ENCODE measurements around the gene IGSF9B.

Gene IGSF9B

DNA sequence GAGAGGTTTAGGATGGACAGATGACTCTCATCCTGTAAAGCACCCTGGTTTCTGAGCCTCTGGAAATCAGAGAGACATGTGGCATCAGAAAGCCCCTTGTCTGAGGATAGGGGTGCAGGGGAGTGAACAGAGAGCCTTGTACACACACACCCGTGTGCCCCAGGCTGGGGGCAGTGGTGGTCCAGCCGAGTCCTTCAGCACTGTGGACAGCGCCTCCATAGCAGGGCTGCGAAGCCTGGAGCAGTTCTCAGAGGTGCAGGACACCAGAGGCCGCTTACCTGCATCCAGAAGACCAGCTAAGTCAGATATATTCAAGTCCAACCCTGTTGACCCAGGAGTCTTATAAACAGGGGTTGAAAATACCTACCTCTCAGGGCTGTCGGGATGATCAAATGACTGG lies 11.5 kb upstream of the IGSF9B start:
- Histone ChIP-seq H3K27me3 (ENCODE audit: control insufficient read depth in 1 of 2, insufficient read depth in 2 of 2, low read length in 2 of 2) (peaks cover 0 to 4% of the 10 kb centered on the region in 2 donors), H3K4me1 (ENCODE audit: insufficient read depth, low read length) (peaks cover 26% of the 10 kb centered on the region), H3K9me3 (ENCODE audit: low read length) (no peaks in the 10 kb centered on the region), H3K36me3 (ENCODE audit: insufficient read depth, low read length) (no peaks in the 10 kb centered on the region), H3K9ac (ENCODE audit: low read length) (no peak overlapping the region), H3K4me3 (ENCODE audit: low read depth in 1 of 2, low read length in 2 of 2) (no peak overlapping the region), H3K27ac (ENCODE audit: low read depth, low read length) (no peak overlapping the region)

DNA sequence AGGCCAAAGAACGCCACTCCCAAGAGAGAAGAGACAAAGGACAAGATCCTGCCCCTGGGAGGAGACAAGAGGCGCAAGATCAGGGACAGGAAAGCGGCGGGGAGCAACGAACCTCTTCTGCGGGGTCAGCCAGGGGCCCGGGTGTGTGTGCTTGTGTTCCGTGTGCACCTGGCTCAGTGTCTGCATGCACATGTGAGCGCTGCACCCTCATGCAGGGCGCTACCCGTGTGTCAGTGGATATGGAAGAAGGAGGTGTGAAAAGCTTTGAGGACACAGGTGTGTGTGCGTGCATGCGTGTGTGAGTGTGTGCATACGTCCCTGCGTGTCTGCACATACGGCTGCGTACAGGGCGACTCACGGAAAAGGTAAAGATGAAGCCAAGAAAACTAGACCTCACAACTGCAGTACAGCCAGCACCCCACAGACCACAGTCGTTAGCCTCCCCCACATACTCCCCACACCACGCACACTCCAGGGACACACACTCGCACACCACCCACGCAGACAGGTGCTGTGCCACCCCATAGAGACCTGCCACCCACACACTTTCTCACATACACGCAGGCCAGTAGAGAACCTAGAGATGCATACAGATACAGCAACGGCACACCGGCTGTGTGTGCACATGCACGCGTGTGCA lies 11.0 kb upstream of the IGSF9B start:
- no peak overlapping the region for H3K9ac ChIP-seq (ENCODE audit: low read length)
- H3K4me3 ChIP-seq (ENCODE audit: low read depth in 1 of 2, low read length in 2 of 2): peak overlapping the region in 1 of 2 donors; percentile 47
- no peaks in the 10 kb centered on the region for H3K36me3 ChIP-seq (ENCODE audit: insufficient read depth, low read length)
- H3K9me3 ChIP-seq (ENCODE audit: low read length): no peaks in the 10 kb centered on the region
- H3K27ac ChIP-seq (ENCODE audit: low read depth, low read length): no peak overlapping the region
- peaks cover 0 to 4% of the 10 kb centered on the region in 2 donors for H3K27me3 ChIP-seq (ENCODE audit: control insufficient read depth in 1 of 2, insufficient read depth in 2 of 2, low read length in 2 of 2)
- peaks cover 26% of the 10 kb centered on the region for H3K4me1 ChIP-seq (ENCODE audit: insufficient read depth, low read length)

DNA sequence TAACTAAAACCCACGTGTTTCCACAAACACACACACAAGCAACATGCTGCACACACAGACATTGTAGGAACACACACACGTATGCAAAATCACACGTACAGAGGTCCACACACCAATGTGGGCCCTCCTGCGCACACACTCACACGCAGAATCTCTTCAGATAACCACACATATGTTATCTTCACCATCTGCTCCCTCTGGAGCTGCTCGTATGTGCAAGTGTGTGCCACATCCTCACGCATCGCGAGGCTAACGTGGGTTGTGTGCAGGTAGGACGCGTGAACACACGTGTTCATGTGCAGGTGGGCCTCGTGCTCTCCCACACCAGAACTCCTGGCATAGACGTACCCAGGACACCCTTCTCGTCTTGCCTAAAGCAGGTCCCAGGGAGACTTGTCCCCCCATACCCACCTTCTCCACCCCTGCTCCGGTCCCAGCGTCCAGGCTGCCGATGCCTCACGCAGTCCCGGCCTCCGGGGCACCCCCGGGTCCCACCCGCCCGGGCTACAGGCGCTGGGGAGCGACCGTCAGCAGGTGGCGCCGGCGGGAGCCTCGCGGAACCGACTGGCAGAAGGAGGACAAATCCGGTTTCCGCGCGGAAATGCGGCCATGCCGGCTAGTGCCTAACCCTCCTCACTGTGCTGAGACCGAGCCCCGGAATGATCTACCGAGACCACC lies 10.3 kb upstream of the IGSF9B start:
- Histone ChIP-seq H3K4me3 (ENCODE audit: low read depth in 1 of 2, low read length in 2 of 2) (peak overlapping the region in 1 of 2 donors; percentile 47), H3K27ac (ENCODE audit: low read depth, low read length) (no peak overlapping the region)

DNA sequence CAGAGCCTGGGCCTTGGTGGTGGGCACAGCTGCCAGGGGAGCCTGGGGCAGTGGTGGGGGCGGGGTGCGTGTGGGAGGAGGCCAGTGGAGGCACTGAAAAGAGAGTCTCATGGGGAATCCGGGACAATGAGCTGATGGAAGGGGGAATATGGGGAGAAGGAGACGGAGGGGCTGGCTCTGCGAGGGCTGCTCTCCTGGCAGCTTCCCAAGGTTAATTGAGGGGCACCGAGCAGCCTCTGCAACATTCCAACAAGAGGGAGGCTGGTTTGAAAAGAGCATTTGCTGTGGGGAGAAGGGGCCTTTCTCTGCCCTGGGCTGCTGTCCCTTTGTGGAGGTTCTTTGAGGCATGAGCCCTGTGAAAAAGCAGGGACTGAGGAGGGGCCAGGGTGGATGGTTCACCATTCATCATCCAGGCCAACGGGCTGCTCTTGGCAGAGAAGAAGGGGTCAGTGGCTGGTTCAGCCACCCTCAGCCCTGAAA lies 9.4 kb upstream of the IGSF9B start:
- no peak overlapping the region for H3K9ac ChIP-seq (ENCODE audit: low read length)
- H3K9me3 ChIP-seq (ENCODE audit: low read length): no peaks in the 10 kb centered on the region
- no peak overlapping the region for H3K4me3 ChIP-seq (ENCODE audit: low read depth in 1 of 2, low read length in 2 of 2)
- H3K27ac ChIP-seq (ENCODE audit: low read depth, low read length): peak overlapping the region; percentile 4
- peaks cover 0 to 4% of the 10 kb centered on the region in 2 donors for H3K27me3 ChIP-seq (ENCODE audit: control insufficient read depth in 1 of 2, insufficient read depth in 2 of 2, low read length in 2 of 2)
- H3K4me1 ChIP-seq (ENCODE audit: insufficient read depth, low read length): peaks cover 26% of the 10 kb centered on the region
- H3K36me3 ChIP-seq (ENCODE audit: insufficient read depth, low read length): no peaks in the 10 kb centered on the region

More for the DNA sequence above, 10.3 kb upstream of the IGSF9B start:
- Histone ChIP-seq H3K9ac (ENCODE audit: low read length) (no peak overlapping the region), H3K4me1 (ENCODE audit: insufficient read depth, low read length) (peaks cover 26% of the 10 kb centered on the region), H3K27me3 (ENCODE audit: control insufficient read depth in 1 of 2, insufficient read depth in 2 of 2, low read length in 2 of 2) (peaks cover 0 to 4% of the 10 kb centered on the region in 2 donors), H3K9me3 (ENCODE audit: low read length) (no peaks in the 10 kb centered on the region), H3K36me3 (ENCODE audit: insufficient read depth, low read length) (no peaks in the 10 kb centered on the region)

DNA sequence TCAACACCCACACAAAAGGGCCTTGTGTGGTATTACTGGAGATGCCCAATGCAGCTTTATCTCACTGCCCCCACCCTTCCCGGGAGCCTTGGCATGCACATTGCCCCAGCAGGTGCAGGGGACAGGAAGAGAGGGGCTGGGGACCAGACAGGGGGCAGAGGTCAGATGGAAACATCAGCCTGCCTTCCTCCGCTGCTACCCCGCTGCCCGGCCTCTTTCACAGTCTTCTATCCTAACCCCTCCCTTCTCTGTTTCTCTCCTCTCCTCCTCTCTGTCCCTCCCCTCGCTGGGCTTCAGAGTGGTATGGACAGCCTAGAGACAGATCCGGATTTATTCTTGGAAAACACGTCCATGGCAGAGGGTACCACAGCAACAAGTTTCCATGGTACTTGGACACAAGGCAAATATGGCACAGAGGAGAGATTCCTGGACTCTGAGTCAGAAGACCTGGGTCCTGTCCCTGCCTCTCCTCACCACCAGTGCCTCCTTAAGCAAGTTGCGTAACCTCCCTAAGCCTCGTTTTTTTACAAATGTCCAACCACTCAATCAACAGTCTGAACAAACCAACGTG lies 8.3 kb upstream of the IGSF9B start:
- H3K9me3 ChIP-seq (ENCODE audit: low read length): no peaks in the 10 kb centered on the region
- H3K9ac ChIP-seq (ENCODE audit: low read length): no peak overlapping the region
- H3K27ac ChIP-seq (ENCODE audit: low read depth, low read length): no peak overlapping the region
- H3K27me3 ChIP-seq (ENCODE audit: control insufficient read depth in 1 of 2, insufficient read depth in 2 of 2, low read length in 2 of 2): peaks cover 0 to 4% of the 10 kb centered on the region in 2 donors
- no peaks in the 10 kb centered on the region for H3K36me3 ChIP-seq (ENCODE audit: insufficient read depth, low read length)
- H3K4me1 ChIP-seq (ENCODE audit: insufficient read depth, low read length): peaks cover 26% of the 10 kb centered on the region
- H3K4me3 ChIP-seq (ENCODE audit: low read depth in 1 of 2, low read length in 2 of 2): no peak overlapping the region

DNA sequence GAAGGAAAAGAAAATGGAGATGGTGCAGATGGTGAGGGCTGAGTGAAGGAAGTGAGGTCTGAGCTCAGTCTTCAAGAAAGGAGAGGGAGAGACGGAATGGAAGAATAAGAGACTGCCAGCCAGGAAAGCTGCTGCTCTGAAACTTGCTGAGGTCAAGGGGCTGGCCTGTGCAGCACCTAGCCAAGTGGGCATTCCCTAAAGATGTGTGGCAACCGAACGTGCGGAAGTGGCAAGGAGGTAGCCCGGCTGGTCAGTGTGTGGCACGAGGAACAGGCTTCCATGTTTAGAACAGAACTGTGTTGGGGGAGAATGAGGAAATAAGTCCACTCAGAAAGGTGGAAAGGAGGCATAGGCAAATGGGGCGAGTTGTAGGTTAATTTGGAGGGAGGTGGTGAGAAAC lies 7.6 kb upstream of the IGSF9B start:
- H3K9me3 ChIP-seq (ENCODE audit: low read length): no peaks in the 10 kb centered on the region
- no peak overlapping the region for H3K27ac ChIP-seq (ENCODE audit: low read depth, low read length)
- H3K4me3 ChIP-seq (ENCODE audit: low read depth in 1 of 2, low read length in 2 of 2): no peak overlapping the region
- peaks cover 26% of the 10 kb centered on the region for H3K4me1 ChIP-seq (ENCODE audit: insufficient read depth, low read length)
- no peaks in the 10 kb centered on the region for H3K27me3 ChIP-seq (ENCODE audit: control insufficient read depth in 1 of 2, insufficient read depth in 2 of 2, low read length in 2 of 2)
- H3K9ac ChIP-seq (ENCODE audit: low read length): no peak overlapping the region
- no peaks in the 10 kb centered on the region for H3K36me3 ChIP-seq (ENCODE audit: insufficient read depth, low read length)

DNA sequence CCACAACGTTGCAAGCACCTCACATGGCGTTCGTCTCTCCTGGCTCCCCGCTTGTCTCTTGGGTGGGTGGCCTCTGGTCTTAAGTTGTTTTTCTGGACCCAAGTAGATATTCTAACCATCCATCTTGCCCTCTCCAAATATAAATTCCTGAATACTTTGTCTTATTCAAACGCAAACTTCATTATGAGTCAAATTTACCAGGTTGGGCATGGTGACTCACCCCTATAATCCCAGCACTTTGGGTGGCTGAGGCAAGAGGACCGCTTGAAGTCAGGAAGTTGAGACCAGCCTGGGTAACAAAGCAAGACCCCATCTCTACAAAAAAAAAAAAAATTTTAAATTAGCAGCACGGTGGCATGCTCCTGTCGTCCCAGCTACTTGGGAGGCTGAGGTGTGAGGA lies 5.1 kb upstream of the IGSF9B start:
- Histone ChIP-seq H3K27ac (ENCODE audit: low read depth, low read length) (no peak overlapping the region), H3K9ac (ENCODE audit: low read length) (no peak overlapping the region), H3K4me1 (ENCODE audit: insufficient read depth, low read length) (peaks cover 35% of the 10 kb centered on the region), H3K27me3 (ENCODE audit: control insufficient read depth in 1 of 2, insufficient read depth in 2 of 2, low read length in 2 of 2) (no peaks in the 10 kb centered on the region), H3K4me3 (ENCODE audit: low read depth in 1 of 2, low read length in 2 of 2) (no peak overlapping the region), H3K9me3 (ENCODE audit: low read length) (no peaks in the 10 kb centered on the region), H3K36me3 (ENCODE audit: insufficient read depth, low read length) (no peaks in the 10 kb centered on the region)

DNA sequence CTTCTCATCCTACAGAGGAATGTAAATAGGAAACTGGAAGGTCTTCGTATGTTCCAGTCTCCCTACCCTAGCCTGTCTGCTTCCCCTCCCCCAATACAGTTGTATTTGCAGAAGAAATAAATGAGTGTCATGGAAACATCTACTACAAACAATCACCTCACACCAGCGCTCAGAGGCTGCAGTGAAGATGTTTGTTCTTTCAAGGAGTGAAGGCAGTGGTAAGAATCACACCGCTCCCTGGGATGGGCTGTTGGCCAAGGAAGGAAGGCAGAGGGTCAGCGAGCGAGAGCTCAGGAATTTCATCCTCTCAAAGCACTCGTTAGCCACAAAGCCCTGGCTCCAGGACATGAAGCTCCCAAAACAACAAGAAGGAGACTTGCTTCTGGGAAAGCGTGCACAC lies 1.1 kb upstream of the IGSF9B start:
- Histone ChIP-seq H3K27me3 (ENCODE audit: control insufficient read depth in 1 of 2, insufficient read depth in 2 of 2, low read length in 2 of 2) (no peaks in the 10 kb centered on the region), H3K9ac (ENCODE audit: low read length) (peak overlapping the region; percentile 14), H3K27ac (ENCODE audit: low read depth, low read length) (peak overlapping the region; percentile 50), H3K9me3 (ENCODE audit: low read length) (no peaks in the 10 kb centered on the region), H3K4me1 (ENCODE audit: insufficient read depth, low read length) (peaks cover 31% of the 10 kb centered on the region), H3K36me3 (ENCODE audit: insufficient read depth, low read length) (no peaks in the 10 kb centered on the region), H3K4me3 (ENCODE audit: low read depth in 1 of 2, low read length in 2 of 2) (peak overlapping the region in 1 of 2 donors; percentile 74)

DNA sequence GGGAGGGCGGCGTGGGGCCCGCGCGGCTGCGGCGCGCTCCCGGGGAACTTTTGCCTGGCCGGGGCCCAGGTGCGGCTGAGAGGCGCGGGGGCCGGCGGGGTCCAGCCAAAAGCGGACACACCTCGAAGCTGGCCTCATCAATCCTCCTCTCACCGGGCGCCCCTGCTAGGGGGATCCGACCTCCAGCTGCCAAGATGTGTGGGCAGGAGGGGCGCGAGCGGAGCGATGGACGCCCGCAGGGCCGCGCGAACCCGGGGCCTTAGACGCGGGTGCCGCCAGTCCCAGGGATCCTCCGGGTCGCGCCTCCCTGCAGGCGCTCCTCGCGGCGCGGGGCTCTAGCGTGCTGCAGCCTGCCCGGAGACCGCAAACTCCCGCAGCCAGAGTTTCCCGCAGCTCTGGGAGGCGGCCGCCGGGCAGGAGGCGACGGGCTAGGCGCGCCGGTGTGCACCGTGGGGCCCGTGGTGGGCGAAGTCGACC lies 785 bp downstream of the IGSF9B start:
- no peaks in the 10 kb centered on the region for H3K9me3 ChIP-seq (ENCODE audit: low read length)
- peak overlapping the region; percentile 91 for H3K27ac ChIP-seq (ENCODE audit: low read depth, low read length)
- no peak overlapping the region for H3K9ac ChIP-seq (ENCODE audit: low read length)
- H3K4me1 ChIP-seq (ENCODE audit: insufficient read depth, low read length): peaks cover 50% of the 10 kb centered on the region
- peak overlapping the region; percentile 36 to 69 for H3K4me3 ChIP-seq (ENCODE audit: low read depth in 1 of 2, low read length in 2 of 2)
- no peaks in the 10 kb centered on the region for H3K27me3 ChIP-seq (ENCODE audit: control insufficient read depth in 1 of 2, insufficient read depth in 2 of 2, low read length in 2 of 2)
- no peaks in the 10 kb centered on the region for H3K36me3 ChIP-seq (ENCODE audit: insufficient read depth, low read length)

DNA sequence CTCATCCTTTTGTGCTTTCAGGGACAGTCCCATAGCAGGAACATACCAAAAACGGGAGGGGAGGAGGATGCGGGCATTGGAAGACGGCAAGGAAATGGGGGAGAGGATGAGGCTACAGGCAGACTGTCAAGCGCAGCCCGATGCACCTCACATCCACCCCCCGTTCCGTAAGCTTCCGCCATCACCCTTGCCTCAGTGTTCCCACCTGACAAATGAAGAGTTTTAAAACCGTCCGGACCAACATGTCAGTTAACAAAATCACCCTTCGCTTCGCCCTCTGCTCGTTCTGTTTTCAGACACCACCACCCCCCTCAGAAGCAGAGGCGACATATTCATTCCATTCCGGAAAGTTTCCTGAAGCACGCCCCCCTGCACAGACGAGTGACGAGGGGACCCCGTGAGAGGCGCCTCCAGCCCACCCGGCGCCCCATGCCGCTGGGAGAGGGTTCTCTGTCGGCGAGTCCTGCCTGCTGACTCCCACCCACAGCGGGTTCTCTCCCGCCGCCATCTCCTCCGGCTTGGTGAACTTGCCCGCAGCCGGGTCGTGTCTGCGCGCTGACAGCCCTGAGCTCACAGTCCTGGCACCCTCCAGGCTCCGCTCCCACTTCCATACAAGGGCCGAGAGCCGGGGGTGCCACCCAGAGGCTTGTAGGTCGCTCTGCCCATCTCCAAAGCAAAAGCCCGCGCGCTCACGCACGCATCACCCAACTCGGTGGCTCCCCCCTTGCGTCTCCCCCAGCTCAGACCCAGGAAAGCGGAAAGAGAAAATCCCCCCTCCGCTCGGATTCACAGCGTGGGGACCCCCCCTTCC lies 1.5 kb downstream of the IGSF9B start:
- Histone ChIP-seq H3K9me3 (ENCODE audit: low read length) (no peaks in the 10 kb centered on the region), H3K9ac (ENCODE audit: low read length) (peak overlapping the region; percentile 79), H3K36me3 (ENCODE audit: insufficient read depth, low read length) (no peaks in the 10 kb centered on the region), H3K4me1 (ENCODE audit: insufficient read depth, low read length) (peaks cover 57% of the 10 kb centered on the region), H3K27ac (ENCODE audit: low read depth, low read length) (peak overlapping the region; percentile 91), H3K4me3 (ENCODE audit: low read depth in 1 of 2, low read length in 2 of 2) (peak overlapping the region; percentile 82 to 83), H3K27me3 (ENCODE audit: control insufficient read depth in 1 of 2, insufficient read depth in 2 of 2, low read length in 2 of 2) (no peaks in the 10 kb centered on the region)

DNA sequence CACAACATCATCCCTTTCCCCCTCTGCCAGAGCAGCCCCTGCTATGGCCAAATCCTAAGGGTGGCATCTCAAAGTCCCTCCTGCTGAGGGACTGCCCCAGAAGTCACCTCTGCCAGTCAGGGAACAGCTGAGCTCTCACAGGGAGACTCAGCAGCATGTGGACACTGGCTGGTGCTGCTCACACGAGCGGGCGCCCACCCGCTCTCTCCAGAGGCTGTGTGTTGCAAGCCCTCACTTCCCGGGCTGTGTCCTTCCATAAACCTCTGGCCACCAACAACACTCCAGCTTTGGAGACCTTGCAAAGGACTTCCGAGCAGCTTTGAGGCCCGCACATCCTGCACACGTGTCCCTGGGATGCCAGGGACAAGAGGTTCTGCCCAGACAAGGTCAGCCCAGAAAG lies 2.8 kb downstream of the IGSF9B start:
- no peaks in the 10 kb centered on the region for H3K9me3 ChIP-seq (ENCODE audit: low read length)
- H3K36me3 ChIP-seq (ENCODE audit: insufficient read depth, low read length): no peaks in the 10 kb centered on the region
- no peak overlapping the region for H3K4me3 ChIP-seq (ENCODE audit: low read depth in 1 of 2, low read length in 2 of 2)
- peak overlapping the region; percentile 91 for H3K27ac ChIP-seq (ENCODE audit: low read depth, low read length)
- H3K4me1 ChIP-seq (ENCODE audit: insufficient read depth, low read length): peaks cover 70% of the 10 kb centered on the region
- H3K9ac ChIP-seq (ENCODE audit: low read length): no peak overlapping the region
- no peaks in the 10 kb centered on the region for H3K27me3 ChIP-seq (ENCODE audit: control insufficient read depth in 1 of 2, insufficient read depth in 2 of 2, low read length in 2 of 2)
